Smooth muscle cell (in vitro differentiated cells): ENCODE data around the gene SDF4. TPM values are rescaled to one million over a fixed set of nuclear protein-coding genes. Genes with fewer than 3 reads are reported as not detected.

ENCODE experiments used
- DNase-seq: peaks from one replicate; lab custom pipeline; 2025; ENCODE audit not compliant: unreplicated experiment; lab: John Stamatoyannopoulos, UW
- H2AFZ ChIP-seq: fragments of 200-600 bp; sonication (generic); 2 replicates; pipeline ENCODE4 v1.6.0; 2016; ENCODE audit warnings: antibody characterized with exemption, low read depth, mild to moderate bottlenecking
- H3F3A ChIP-seq: fragments of 200-600 bp; sonication (generic); 2 replicates; pipeline ENCODE4 v1.6.0; 2017; ENCODE audit warnings: antibody characterized with exemption, low read depth
- H3K27ac ChIP-seq: fragments of 200-600 bp; sonication (generic); 2 replicates; pipeline ENCODE4 v1.5.1; 2016; ENCODE audit warnings: low read depth, mild to moderate bottlenecking
- H3K27me3 ChIP-seq: fragments of 200-600 bp; sonication (generic); 2 replicates; pipeline ENCODE4 v1.6.1; 2016; ENCODE audit warnings: low read depth, mild to moderate bottlenecking
- H3K36me3 ChIP-seq: fragments of 200-600 bp; sonication (generic); 2 replicates; pipeline ENCODE4 v1.5.1; 2016; ENCODE audit warnings: low read depth
- H3K4me1 ChIP-seq: fragments of 200-600 bp; sonication (generic); 2 replicates; pipeline ENCODE4 v1.5.1; 2016; ENCODE audit warnings: low read depth
- H3K4me2 ChIP-seq: fragments of 200-600 bp; sonication (generic); 2 replicates; pipeline ENCODE4 v1.6.0; 2016; ENCODE audit warnings: mild to moderate bottlenecking
- H3K4me3 ChIP-seq: fragments of 200-600 bp; sonication (generic); 2 replicates; pipeline ENCODE4 v1.5.1; 2016; ENCODE audit warnings: mild to moderate bottlenecking
- H3K79me2 ChIP-seq: fragments of 200-600 bp; sonication (generic); 2 replicates; pipeline ENCODE4 v1.6.0; 2016; ENCODE audit warnings: low read depth, mild to moderate bottlenecking
- H3K9ac ChIP-seq: fragments of 200-600 bp; sonication (generic); 2 replicates; pipeline ENCODE4 v1.6.0; 2016; ENCODE audit warnings: low read depth
- H3K9me3 ChIP-seq: fragments of 200-600 bp; sonication (generic); replicated peaks from 2 replicates; pipeline ENCODE4 v1.5.1; 2016; ENCODE audit warnings: low read depth
- H4K20me1 ChIP-seq: fragments of 200-600 bp; sonication (generic); 2 replicates; pipeline ENCODE4 v1.6.0; 2016; ENCODE audit warnings: low read depth
- WGBS: methylation state at CpG from one replicate; pipeline ENCODE4 v1.1.7; 2016; ENCODE audit warnings: low lambda C conversion rate; 5-methylcytosine and 5-hydroxymethylcytosine counted together
- polyA plus RNA-seq: library from polyadenylated mRNA; unstranded; fragments of >200 nt; fragmentation: Nextera tagmentation; extraction: Ambion mirVana; gene quantifications from 2 replicates; pipeline ENCODE4 v1.2.1, GENCODE V29; 2016
- total RNA-seq: library from RNA; depleted of rRNA; stranded (reverse); fragments of >200 nt; gene quantifications from 2 replicates; pipeline ENCODE4 v1.2.3, GENCODE V29; 2014
- TF ChIP-seq, protein P1 (sequence below): fragments of 200-600 bp; sonication (generic); IDR thresholded peaks from 2 replicates; pipeline ENCODE4 v1.5.1; 2017; ENCODE audit warnings: borderline replicate concordance, mild to moderate bottlenecking, antibody characterized with exemption; ENCODE audit not compliant: insufficient read depth, poor library complexity, severe bottlenecking

Gene SDF4
- total and polyA plus RNA-seq, 2 experiments from 2014 or later, result 94.9 to 263 TPM

DNA sequence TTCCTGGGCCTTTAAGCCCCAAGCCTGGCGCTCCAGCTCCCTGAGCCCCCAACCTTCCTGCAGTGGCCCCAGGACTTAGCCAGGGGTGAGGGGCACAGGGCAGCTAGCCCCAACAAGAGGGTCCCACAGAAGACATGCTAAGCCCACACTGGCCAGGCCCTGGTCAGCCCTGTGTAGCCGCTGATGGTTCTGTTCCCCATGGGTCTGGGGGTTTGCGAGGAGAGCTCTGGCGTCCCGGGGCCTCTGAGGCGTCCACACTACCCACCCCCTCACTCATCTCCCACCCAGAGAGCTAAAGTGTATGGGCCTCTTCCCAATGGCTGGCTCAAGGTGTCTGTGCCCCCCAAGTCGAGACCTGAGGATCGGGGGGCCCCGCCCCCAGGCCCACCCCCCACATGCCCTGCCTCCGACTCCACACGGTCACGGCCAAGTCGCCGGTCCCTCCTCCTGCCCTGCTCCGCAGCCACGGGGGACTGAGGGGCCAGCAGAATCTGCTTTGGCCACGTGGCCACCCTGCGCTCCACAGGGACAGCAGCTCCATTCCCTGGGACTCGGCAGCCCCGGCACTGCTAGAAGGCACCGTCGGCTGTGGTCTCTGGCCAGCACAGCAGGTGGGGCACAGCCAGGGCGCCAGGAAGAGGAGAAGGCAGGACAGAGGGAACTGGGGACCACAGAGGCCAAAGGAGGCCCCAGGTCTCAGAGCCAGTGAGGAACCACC lies 33.2 kb downstream of the SDF4 start:
- DNase-seq, result no peak
- H2AFZ ChIP-seq, result no peak overlapping the region
- no peak overlapping the region for H3K9ac ChIP-seq
- H3K9me3 ChIP-seq, result no peaks in the 10 kb centered on the region
- H3F3A ChIP-seq, result no peaks in the 10 kb centered on the region
- H3K27me3 ChIP-seq, result no peaks in the 10 kb centered on the region
- TF ChIP-seq, protein P1, sequence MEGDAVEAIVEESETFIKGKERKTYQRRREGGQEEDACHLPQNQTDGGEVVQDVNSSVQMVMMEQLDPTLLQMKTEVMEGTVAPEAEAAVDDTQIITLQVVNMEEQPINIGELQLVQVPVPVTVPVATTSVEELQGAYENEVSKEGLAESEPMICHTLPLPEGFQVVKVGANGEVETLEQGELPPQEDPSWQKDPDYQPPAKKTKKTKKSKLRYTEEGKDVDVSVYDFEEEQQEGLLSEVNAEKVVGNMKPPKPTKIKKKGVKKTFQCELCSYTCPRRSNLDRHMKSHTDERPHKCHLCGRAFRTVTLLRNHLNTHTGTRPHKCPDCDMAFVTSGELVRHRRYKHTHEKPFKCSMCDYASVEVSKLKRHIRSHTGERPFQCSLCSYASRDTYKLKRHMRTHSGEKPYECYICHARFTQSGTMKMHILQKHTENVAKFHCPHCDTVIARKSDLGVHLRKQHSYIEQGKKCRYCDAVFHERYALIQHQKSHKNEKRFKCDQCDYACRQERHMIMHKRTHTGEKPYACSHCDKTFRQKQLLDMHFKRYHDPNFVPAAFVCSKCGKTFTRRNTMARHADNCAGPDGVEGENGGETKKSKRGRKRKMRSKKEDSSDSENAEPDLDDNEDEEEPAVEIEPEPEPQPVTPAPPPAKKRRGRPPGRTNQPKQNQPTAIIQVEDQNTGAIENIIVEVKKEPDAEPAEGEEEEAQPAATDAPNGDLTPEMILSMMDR, result no peak
- H3K4me1 ChIP-seq, result no peaks in the 10 kb centered on the region
- H3K79me2 ChIP-seq, result no peaks in the 10 kb centered on the region
- WGBS, result 86% methylated on average over 21 of the region's 23 CpGs
- no peak overlapping the region for H3K27ac ChIP-seq
- H4K20me1 ChIP-seq, result no peaks in the 10 kb centered on the region
- no peak overlapping the region for H3K4me3 ChIP-seq
- no peak overlapping the region for H3K4me2 ChIP-seq
- H3K36me3 ChIP-seq, result no peaks in the 10 kb centered on the region

DNA sequence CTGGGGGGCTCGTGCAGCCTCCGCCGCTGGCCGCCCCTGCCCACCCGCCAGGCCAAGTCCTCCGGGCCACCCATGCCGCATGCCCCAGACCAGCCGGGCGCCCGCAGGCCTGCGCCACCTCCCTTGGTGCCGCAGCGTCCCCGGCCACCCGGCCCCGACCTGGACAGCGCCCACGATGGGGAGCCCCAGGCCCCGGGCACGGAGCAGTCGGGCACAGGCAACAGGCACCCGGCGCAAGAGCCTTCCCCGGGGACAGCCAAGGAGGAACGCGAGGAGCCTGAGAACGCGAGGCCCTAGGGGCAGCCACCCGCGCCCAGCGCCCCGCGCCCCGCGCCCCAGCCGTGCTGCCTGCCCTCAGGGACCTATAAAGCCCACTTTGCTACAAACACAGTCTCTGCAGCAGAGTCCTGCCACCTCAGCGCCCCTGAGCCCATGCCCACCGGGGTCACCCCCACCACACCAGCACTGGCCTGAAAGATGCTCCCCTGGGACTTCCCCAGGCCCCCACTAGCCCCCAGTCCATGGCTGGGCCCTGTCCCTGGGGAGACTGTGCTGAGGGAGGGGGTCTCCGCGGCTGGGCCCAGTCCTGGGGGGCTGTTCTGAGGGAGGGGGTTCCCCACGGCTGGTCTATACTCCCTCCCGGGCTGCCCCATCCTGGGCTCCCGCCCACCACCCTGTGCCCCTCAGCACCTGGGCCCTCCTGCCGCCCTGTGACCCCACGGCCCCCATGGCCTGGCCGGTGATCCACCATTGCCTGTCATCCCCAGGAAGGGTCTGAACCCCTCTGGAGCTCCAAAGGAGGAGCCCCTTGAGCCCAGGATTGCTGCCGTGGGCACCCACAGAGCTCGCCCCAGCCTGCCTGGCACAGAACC lies 34.0 kb downstream of the SDF4 start:
- H3K79me2 ChIP-seq, result no peaks in the 10 kb centered on the region
- DNase-seq, result no peak
- H4K20me1 ChIP-seq, result no peaks in the 10 kb centered on the region
- H3K36me3 ChIP-seq, result no peaks in the 10 kb centered on the region
- 96% methylated on average over 37 of the region's 48 CpGs for WGBS
- H3K9ac ChIP-seq, result no peak overlapping the region
- H3K9me3 ChIP-seq, result no peaks in the 10 kb centered on the region
- no peak overlapping the region for H2AFZ ChIP-seq
- H3K27ac ChIP-seq, result no peak overlapping the region
- no peak overlapping the region for H3K4me3 ChIP-seq
- no peaks in the 10 kb centered on the region for H3K4me1 ChIP-seq
- no peak overlapping the region for H3K4me2 ChIP-seq
- H3F3A ChIP-seq, result no peaks in the 10 kb centered on the region
- TF ChIP-seq, protein P1, result no peak
- no peaks in the 10 kb centered on the region for H3K27me3 ChIP-seq

DNA sequence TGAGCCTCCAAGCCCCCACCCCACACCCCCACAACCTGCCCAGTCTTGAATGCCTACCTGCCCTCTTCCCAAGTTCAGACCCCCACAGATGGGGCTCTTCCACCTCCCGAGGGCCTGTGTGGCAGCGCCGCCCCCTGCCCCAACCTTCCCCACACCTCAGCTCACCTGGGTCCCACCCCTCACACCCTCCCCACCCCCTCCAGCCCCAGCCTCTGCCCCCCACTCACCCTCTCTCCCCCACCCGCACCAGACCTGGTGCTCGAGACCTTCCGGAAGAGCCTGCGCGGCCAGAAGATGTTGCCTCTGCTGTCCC lies 34.7 kb downstream of the SDF4 start:
- H3K27ac ChIP-seq, result no peak overlapping the region
- TF ChIP-seq, protein P1, result no peak
- 100% methylated on average over 5 of the region's 8 CpGs for WGBS
- H2AFZ ChIP-seq, result no peak overlapping the region
- H3K4me3 ChIP-seq, result no peak overlapping the region
- H3F3A ChIP-seq, result no peaks in the 10 kb centered on the region
- no peaks in the 10 kb centered on the region for H3K9me3 ChIP-seq
- no peak overlapping the region for H3K9ac ChIP-seq
- no peaks in the 10 kb centered on the region for H3K4me1 ChIP-seq
- H3K4me2 ChIP-seq, result no peak overlapping the region
- no peaks in the 10 kb centered on the region for H3K27me3 ChIP-seq
- no peak for DNase-seq
- H3K79me2 ChIP-seq, result no peaks in the 10 kb centered on the region
- H3K36me3 ChIP-seq, result no peaks in the 10 kb centered on the region
- H4K20me1 ChIP-seq, result no peaks in the 10 kb centered on the region
